ENCODE data around the gene NAA40.

GRCh38 chr11:63941901-63942300 lies 3.1 kb downstream of the NAA40 start:
- no peak for TF ChIP-seq POLR2AphosphoS5 (IDR thresholded peaks at IDR 0.05; ENCODE audit: borderline replicate concordance, low read depth, low read length)
- TF ChIP-seq EZH2 (IDR thresholded peaks at IDR 0.05) = no peak

All from SK-N-MC (cell line).